SU-DHL-6 (cell line): ENCODE data around the gene CNOT6L.

ENCODE experiments used
- H2AFZ ChIP-seq: fragments of 200-600 bp; sonication (generic); 2 replicates; pipeline ENCODE4 v1.6.1; 2014; ENCODE audit warnings: low read depth, mild to moderate bottlenecking, moderate library complexity, mixed read lengths, antibody characterized with exemption, low read length; ENCODE audit not compliant: severe bottlenecking
- H3F3A ChIP-seq: fragments of 200-600 bp; shearing (Covaris generic); 2 replicates; pipeline ENCODE4 v1.6.0; 2016; ENCODE audit warnings: antibody characterized with exemption, mild to moderate bottlenecking; ENCODE audit not compliant: insufficient read depth
- H3K27ac ChIP-seq: fragments of 200-600 bp; sonication (generic); 2 replicates; pipeline ENCODE4 v1.5.1; 2016; ENCODE audit warnings: low read depth, mild to moderate bottlenecking, low read length, moderate library complexity, mixed read lengths
- H3K27me3 ChIP-seq: fragments of 200-600 bp; sonication (generic), shearing (Covaris generic); 2 replicates; pipeline ENCODE4 v1.6.0; 2014; ENCODE audit warnings: mild to moderate bottlenecking, low read length
- H3K36me3 ChIP-seq: fragments of 200-600 bp; sonication (generic); 2 replicates; pipeline ENCODE4 v1.6.1; 2014; ENCODE audit warnings: mild to moderate bottlenecking, low read length, mixed read lengths
- H3K4me2 ChIP-seq: fragments of 300-600, 200-600 bp; shearing (Covaris generic), sonication (generic); 2 replicates; pipeline ENCODE4 v1.6.0; 2014; ENCODE audit warnings: low read length, low read depth, mild to moderate bottlenecking; ENCODE audit not compliant: poor library complexity, severe bottlenecking
- H3K4me3 ChIP-seq: fragments of 200-600 bp; sonication (generic); 2 replicates; pipeline ENCODE4 v1.5.1; 2014; ENCODE audit warnings: antibody characterized with exemption, low read length, mild to moderate bottlenecking, mixed read lengths; ENCODE audit not compliant: insufficient read depth, poor library complexity, severe bottlenecking
- H3K79me2 ChIP-seq: fragments of 200-600 bp; sonication (generic); 2 replicates; pipeline ENCODE4 v1.6.1; 2014; ENCODE audit warnings: mild to moderate bottlenecking, low read length, moderate library complexity; ENCODE audit not compliant: insufficient read depth
- H3K9ac ChIP-seq: fragments of 200-600 bp; sonication (generic); 2 replicates; pipeline ENCODE4 v1.7.0; 2014; ENCODE audit warnings: mild to moderate bottlenecking, low read length
- H3K9me2 ChIP-seq: fragments of 200-600 bp; sonication (generic); replicated peaks from 2 replicates; pipeline ENCODE4 v1.6.1; 2014; ENCODE audit warnings: low read length; ENCODE audit not compliant: insufficient read depth
- H3K9me3 ChIP-seq: fragments of 200-600 bp; sonication (generic); 2 replicates; pipeline ENCODE4 v1.6.1; 2014; ENCODE audit warnings: low read length, mixed read lengths; ENCODE audit not compliant: insufficient read depth
- H4K20me1 ChIP-seq: fragments of 200-600 bp; sonication (generic); 2 replicates; pipeline ENCODE4 v1.6.1; 2014; ENCODE audit warnings: low read depth, mild to moderate bottlenecking, antibody characterized with exemption, low read length, moderate library complexity, mixed read lengths
- CTCF ChIP-seq: fragments of 200-600 bp; sonication (generic); IDR thresholded peaks from one replicate; pipeline ENCODE4 v1.5.1; 2017; ENCODE audit warnings: antibody characterized with exemption, mild to moderate bottlenecking, low read length, moderate library complexity; ENCODE audit not compliant: insufficient read depth, poor library complexity, severe bottlenecking
- EZH2phosphoT487 ChIP-seq: fragments of 200-600 bp; sonication (generic), shearing (Covaris generic); conservative IDR thresholded peaks from 2 replicates; pipeline ENCODE4 v1.6.1; 2018; ENCODE audit warnings: mild to moderate bottlenecking, antibody characterized with exemption, low read length, moderate library complexity, mixed read lengths

CNOT6L gene

GRCh38 chr4:77819404-77819842, 255 bp upstream of the CNOT6L start:
- Histone ChIP-seq H3K9ac (peak overlapping the region; percentile 84), H2AFZ (peak overlapping the region; percentile 86), H4K20me1 (no peaks in the 10 kb centered on the region), H3K36me3 (no peaks in the 10 kb centered on the region), H3K9me2 (no peaks in the 10 kb centered on the region), H3K4me3 (peak overlapping the region; percentile 82), H3K4me2 (peak overlapping the region; percentile 88), H3K79me2 (peaks cover 21% of the 10 kb centered on the region; the same call in 1 of the 2 replicates), H3K27ac (peak overlapping the region; percentile 89), H3K27me3 (no peaks in the 10 kb centered on the region), H3K9me3 (no peaks in the 10 kb centered on the region), H3F3A (peaks cover 11% of the 10 kb centered on the region)
- TF ChIP-seq CTCF: no peak
- no peak for TF ChIP-seq EZH2phosphoT487

GRCh38 chr4:77818073-77818601, 1.0 kb downstream of the CNOT6L start:
- H3K9ac ChIP-seq: peak overlapping the region; percentile 84
- no peak overlapping the region for H2AFZ ChIP-seq
- peaks cover 21% of the 10 kb centered on the region; the same call in 1 of the 2 replicates for H3K79me2 ChIP-seq
- no peaks in the 10 kb centered on the region for H3K36me3 ChIP-seq
- H3K4me3 ChIP-seq: peak overlapping the region; percentile 82
- no peaks in the 10 kb centered on the region for H3K9me3 ChIP-seq
- H4K20me1 ChIP-seq: no peaks in the 10 kb centered on the region
- TF ChIP-seq EZH2phosphoT487: no peak
- TF ChIP-seq CTCF: no peak
- no peaks in the 10 kb centered on the region for H3K9me2 ChIP-seq
- peaks cover 11% of the 10 kb centered on the region for H3F3A ChIP-seq
- H3K27me3 ChIP-seq: no peaks in the 10 kb centered on the region
- no peak overlapping the region for H3K27ac ChIP-seq
- peak overlapping the region; percentile 58 for H3K4me2 ChIP-seq

GRCh38 chr4:77817304-77818072, 1.7 kb downstream of the CNOT6L start:
- no peaks in the 10 kb centered on the region for H3K36me3 ChIP-seq
- no peaks in the 10 kb centered on the region for H4K20me1 ChIP-seq
- H3K9me3 ChIP-seq: no peaks in the 10 kb centered on the region
- no peak overlapping the region for H3K9ac ChIP-seq
- no peak overlapping the region for H3K27ac ChIP-seq
- peak overlapping the region; percentile 82 for H3K4me3 ChIP-seq
- peaks cover 11% of the 10 kb centered on the region for H3F3A ChIP-seq
- no peaks in the 10 kb centered on the region for H3K9me2 ChIP-seq
- no peak for TF ChIP-seq EZH2phosphoT487
- TF ChIP-seq CTCF: no peak
- H3K79me2 ChIP-seq: peaks cover 21% of the 10 kb centered on the region; the same call in 1 of the 2 replicates
- H3K4me2 ChIP-seq: peak overlapping the region; percentile 58
- H3K27me3 ChIP-seq: no peaks in the 10 kb centered on the region
- H2AFZ ChIP-seq: no peak overlapping the region
